Psoas muscle (tissue), 8 donors: Measurements from ENCODE around the gene IL20RB. TPM values are rescaled to one million over a fixed set of nuclear protein-coding genes. Genes with fewer than 3 reads are reported as not detected.

ENCODE experiments used
- ATAC-seq, 4 donors: fragments of 200-7000 bp; cut with Tn5 transposase; one replicate each; pipeline ENCODE4 v1.9.1; 2020; ENCODE audit warnings: moderate library complexity in 3 of 4, mild to moderate bottlenecking in 2 of 4
- DNase-seq, 2 donors: peaks; one replicate each; pipeline ENCODE4 v3.0.0-alpha.2; 2020
- H3K27ac ChIP-seq: fragments of 200-600 bp; one replicate; pipeline ENCODE4 v1.8.0; 2022
- H3K27me3 ChIP-seq, 3 donors: fragments of 200-600 bp in 1 of 3; one replicate each; pipeline versions ENCODE4 v1.6.1 to v1.8.0; 2013 to 2022; ENCODE audit warnings: low read length in 2 of 3, mild to moderate bottlenecking in 2 of 3, moderate library complexity in 1 of 3; ENCODE audit not compliant: insufficient read depth in 3 of 3
- H3K36me3 ChIP-seq, 2 donors: fragments of 200-600 bp in 1 of 2; one replicate each; pipeline versions ENCODE4 v1.6.1 to v1.8.0; 2013 to 2022; ENCODE audit warnings: low read depth in 1 of 2, mild to moderate bottlenecking in 1 of 2, moderate library complexity in 1 of 2; ENCODE audit not compliant: insufficient read depth in 1 of 2
- H3K4me1 ChIP-seq: fragments of 200-600 bp; one replicate; pipeline ENCODE4 v1.8.0; 2022
- H3K4me3 ChIP-seq: fragments of 200-600 bp; one replicate; pipeline ENCODE4 v1.8.0; 2022; ENCODE audit warnings: mild to moderate bottlenecking
- H3K9me3 ChIP-seq: fragments of 200-600 bp; one replicate; pipeline ENCODE4 v1.8.0; 2022
- CTCF ChIP-seq: fragments of 200-600 bp; IDR thresholded peaks from one replicate; pipeline ENCODE4 v1.8.0; 2022; ENCODE audit warnings: antibody characterized with exemption
- WGBS, 3 donors: extraction: QIAGEN DNeasy Blood & Tissue Kit; methylation state at CpG; one replicate each; pipeline versions ENCODE4 v1.1.6 to v1.1.7; 2013; 5-methylcytosine and 5-hydroxymethylcytosine counted together
- intact Hi-C, 2 donors: fragments of 100-400 bp; cut with DNase I; formaldehyde crosslinking; loops; one replicate each; pipeline versions ENCODE4 v1.11.0 to v1.14.2; 2022
- polyA plus RNA-seq, 3 donors: library from polyadenylated mRNA; stranded (reverse); fragments of 200-250 nt; gene quantifications; one replicate each; pipeline ENCODE4 v1.2.3, GENCODE V29; 2013
- total RNA-seq, 4 donors: library from RNA; stranded (reverse); fragmentation: NEBNext Ultra II Directional in 2 of 4; extraction: Animal tissue kit (Norgen Biotek cat#: 25700) in 2 of 4; gene quantifications; one replicate each; pipeline versions ENCODE4 v1.2.1 to v1.2.4, GENCODE V29; 2021 to 2023
- donor health status: healthy with polysubstance abuse.
- donor health status: DM: no; HTN: no; CAD: no; lungs with moderate emphysema.
- donor health status: Bipolar disorder and iron deficiency.
- donor health status: healthy.
- donor health status: DM: yes; HTN: yes; CAD: no.
- donor health status: DM: no; HTN: no; CAD: no.
- donor health status: DM: no; HTN: no; CAD: no.
- donor health status: DM: yes; HTN: yes; CAD: no.

IL20RB gene
- total and polyA plus RNA-seq, 7 donors: 0.46 to 1.6 (median 0.68) TPM; not detected in 1

- ATAC-seq (no peak), DNase-seq (no peak)
- intact Hi-C loops: no loop called here
- Histone ChIP-seq H3K27me3 (no peaks in the 10 kb centered on the region), H3K36me3 (peaks cover 0 to 10% of the 10 kb centered on the region in 2 donors), H3K9me3 (no peaks in the 10 kb centered on the region), H3K27ac (no peak overlapping the region), H3K4me3 (no peak overlapping the region), H3K4me1 (peaks cover 5% of the 10 kb centered on the region)
- no peak for TF ChIP-seq CTCF
- 83 to 94% (median 85%) methylated on average over 1 of the region's 1 CpG for WGBS, 3 donors
Measured at GRCh38 chr3:136952292-136952691, 5.5 kb upstream of the IL20RB start.

GRCh38 chr3:136954251-136954650 is 3.5 kb upstream of the IL20RB start:
- DNase-seq (no peak), ATAC-seq (no peak)
- Histone ChIP-seq H3K27ac (no peak overlapping the region), H3K27me3 (no peaks in the 10 kb centered on the region), H3K4me1 (peaks cover under 1% of the 10 kb centered on the region), H3K9me3 (no peaks in the 10 kb centered on the region), H3K36me3 (no peaks in the 10 kb centered on the region), H3K4me3 (no peak overlapping the region)
- intact Hi-C loops: no loop called here
- 91 to 100% (median 93%) methylated on average over 2 of the region's 2 CpGs for WGBS, 3 donors
- no peak for TF ChIP-seq CTCF

- no peak overlapping the region for H3K27ac ChIP-seq
- H3K27me3 ChIP-seq: no peaks in the 10 kb centered on the region
- ATAC-seq: no peak
- no peak for TF ChIP-seq CTCF
- H3K4me3 ChIP-seq: no peak overlapping the region
- no peaks in the 10 kb centered on the region for H3K36me3 ChIP-seq
- intact Hi-C loops: no loop called here
- WGBS, 3 donors: 79 to 83% (median 82%) methylated on average over 4 of the region's 4 CpGs
- H3K4me1 ChIP-seq: no peaks in the 10 kb centered on the region
- no peak for DNase-seq
- no peaks in the 10 kb centered on the region for H3K9me3 ChIP-seq
Measured at GRCh38 chr3:136954980-136955780, 2.6 kb upstream of the IL20RB start.

GRCh38 chr3:136955813-136956212 is 2.0 kb upstream of the IL20RB start:
- H3K27ac ChIP-seq: no peak overlapping the region
- no peak for TF ChIP-seq CTCF
- DNase-seq (no peak), ATAC-seq (peak in 2 of 4 donors; percentile 50 to 60)
- no peaks in the 10 kb centered on the region for H3K27me3 ChIP-seq
- intact Hi-C loops: no loop called here
- no peak overlapping the region for H3K4me3 ChIP-seq
- H3K4me1 ChIP-seq: no peaks in the 10 kb centered on the region
- H3K9me3 ChIP-seq: no peaks in the 10 kb centered on the region
- WGBS, 3 donors: 62 to 67% (median 67%) methylated on average over 2 of the region's 2 CpGs
- H3K36me3 ChIP-seq: no peaks in the 10 kb centered on the region

GRCh38 chr3:136956971-136957370 is 812 bp upstream of the IL20RB start:
- Histone ChIP-seq H3K27ac (no peak overlapping the region), H3K4me3 (no peak overlapping the region), H3K9me3 (no peaks in the 10 kb centered on the region), H3K36me3 (no peaks in the 10 kb centered on the region), H3K4me1 (no peaks in the 10 kb centered on the region), H3K27me3 (no peaks in the 10 kb centered on the region)
- WGBS, 3 donors: 98 to 100% (median 98%) methylated on average over 2 of the region's 2 CpGs
- ATAC-seq (no peak), DNase-seq (no peak)
- intact Hi-C loops: no loop called here
- TF ChIP-seq CTCF: no peak
